ELR (cell line): Measurements from ENCODE around the gene EEF2K.
"Not testable (repeated sequence)": the region's sequence is repeated elsewhere in the genome, so short reads cannot be mapped to it uniquely, and the experiment has no call there.

Experiments used
- DNase-seq: peaks from one replicate; pipeline ENCODE4 v3.0.0-alpha.2; 2015; ENCODE audit warnings: low read depth

Gene EEF2K

GRCh38 chr16:22296225-22297113, 90.4 kb downstream of the EEF2K start:
- DNase-seq = peak; percentile 28

GRCh38 chr16:22297114-22297870, 91.2 kb downstream of the EEF2K start, which contains the start of gene POLR3E:
Gene POLR3E, plus strand, starts transcription at chr16:22297409. Its CDS starts 5,560 bp downstream, at chr16:22302969.
- DNase-seq = peak; percentile 95

DNA sequence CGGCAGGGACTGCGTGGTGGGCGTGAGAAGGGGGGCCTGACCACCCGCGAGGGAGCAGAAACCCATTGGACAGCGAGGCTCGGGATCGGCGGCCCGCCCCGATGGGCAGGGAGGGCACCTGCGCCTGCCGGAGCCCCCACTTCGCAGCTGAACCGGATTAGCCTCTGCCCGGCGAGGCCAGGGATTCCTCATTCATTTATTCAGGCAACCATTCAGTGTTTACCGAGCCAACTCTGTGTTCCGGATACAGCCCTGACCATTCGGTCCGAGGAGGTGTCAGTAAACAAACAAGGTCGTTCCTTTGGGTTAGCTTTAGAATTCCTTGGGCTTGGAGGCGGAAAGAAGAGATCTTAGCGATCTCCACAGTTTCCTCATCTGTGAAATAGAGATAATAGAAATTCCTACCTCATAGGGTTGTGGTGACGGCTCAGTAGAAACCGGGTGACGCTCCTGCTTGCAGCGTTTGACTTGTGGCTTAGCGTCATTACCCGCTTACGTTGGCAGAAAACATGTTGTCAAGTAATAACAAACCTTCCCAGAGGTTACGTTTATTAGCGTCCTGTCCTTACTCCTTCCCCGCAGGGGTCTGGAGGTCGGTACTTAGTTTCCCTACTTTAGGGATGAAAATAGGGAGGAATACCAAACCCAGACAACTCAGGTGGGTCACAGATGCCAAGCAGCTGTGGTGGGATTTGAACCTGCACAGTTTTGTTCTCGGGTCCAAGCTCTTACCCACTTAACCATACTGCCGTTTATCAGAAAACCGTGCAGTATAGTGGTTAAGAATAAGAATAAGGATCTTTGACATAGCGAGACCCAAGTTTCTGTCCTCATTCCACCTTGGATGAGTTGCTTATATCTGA, 92.0 kb downstream of the EEF2K start:
- peak; percentile 96 for DNase-seq

DNA sequence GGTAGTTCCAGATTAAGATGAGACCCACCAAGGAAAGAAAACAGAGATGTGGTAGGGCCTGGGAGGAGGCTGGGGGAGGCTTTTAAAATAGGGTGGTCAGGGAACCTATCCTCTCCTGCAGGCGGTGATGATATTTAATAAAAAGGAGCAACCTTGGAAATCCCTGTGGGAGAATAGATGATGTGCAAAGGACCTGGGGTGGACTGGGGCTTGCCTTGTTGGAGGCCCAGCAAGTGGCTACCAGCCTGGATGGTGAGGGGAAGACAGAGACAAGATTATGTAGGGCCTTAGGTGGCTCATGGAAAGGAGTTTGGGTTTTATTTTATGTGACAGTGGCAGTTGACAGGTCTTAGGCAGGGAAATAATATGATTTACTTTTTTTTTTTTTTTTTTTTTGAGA, 93.0 kb downstream of the EEF2K start:
- DNase-seq = no peak

DNA sequence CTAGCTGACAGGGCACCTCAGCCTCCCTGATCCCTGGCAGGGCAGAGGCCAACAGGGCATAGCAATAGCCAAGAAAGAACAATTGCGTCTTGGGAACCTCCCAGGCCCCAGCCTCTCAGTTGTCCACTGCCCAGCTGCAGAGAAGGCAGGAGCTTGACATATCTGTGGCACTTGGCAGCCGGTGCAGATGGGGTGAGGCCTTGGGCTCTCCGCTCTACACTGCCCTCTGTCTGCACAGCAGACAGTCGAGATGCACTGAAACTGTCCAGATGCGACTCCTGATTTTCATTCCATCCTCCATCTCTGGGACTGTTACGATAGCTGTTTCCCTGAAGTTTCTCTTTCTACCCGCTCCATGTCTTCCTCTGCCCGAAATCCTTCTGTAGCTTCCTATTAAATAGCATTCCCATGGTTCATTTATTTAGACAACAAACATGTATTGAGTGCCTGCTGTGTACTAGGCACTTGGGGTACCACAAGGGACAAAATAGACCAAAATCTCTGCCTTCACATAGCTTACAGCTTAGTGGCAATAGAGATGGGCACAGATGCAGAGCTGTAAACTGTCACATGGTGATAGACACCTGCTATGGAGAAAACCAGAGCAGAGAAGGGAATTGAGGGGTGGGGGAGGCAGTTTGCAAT, 94.5 kb downstream of the EEF2K start:
- DNase-seq = peak; percentile 55

DNA sequence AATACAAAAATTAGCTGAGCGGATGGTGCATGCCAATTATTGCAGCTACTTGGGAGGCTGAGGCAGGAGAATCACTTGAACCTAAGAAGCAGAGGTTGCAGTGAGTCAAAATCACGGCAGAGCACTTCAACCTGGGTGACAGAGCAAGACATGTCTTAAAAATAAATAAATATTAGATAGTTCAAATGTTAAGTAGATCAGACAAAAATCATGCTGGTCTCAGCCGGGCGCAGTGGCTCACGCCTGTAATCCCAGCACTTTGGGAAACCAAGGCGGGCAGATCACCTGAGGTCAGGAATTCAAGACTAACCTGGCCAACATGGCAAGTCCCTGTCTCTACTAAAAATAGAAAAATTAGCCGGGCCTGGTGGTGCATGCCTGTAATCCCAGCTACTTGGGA, 95.3 kb downstream of the EEF2K start:
- not testable (repeated sequence) for DNase-seq

GRCh38 chr16:22302776-22303363, 96.8 kb downstream of the EEF2K start:
- no peak for DNase-seq

- DNase-seq = no peak
Measured at GRCh38 chr16:22304411-22304810, 98.3 kb downstream of the EEF2K start.

- no peak for DNase-seq
Measured at GRCh38 chr16:22306788-22307187, 100.7 kb downstream of the EEF2K start.

GRCh38 chr16:22307838-22308237, 101.8 kb downstream of the EEF2K start:
- no peak for DNase-seq

GRCh38 chr16:22308824-22309520, 102.9 kb downstream of the EEF2K start:
- DNase-seq = no peak

- DNase-seq = no peak
Measured at GRCh38 chr16:22311520-22311919, 105.4 kb downstream of the EEF2K start.

GRCh38 chr16:22312897-22313781, 107.1 kb downstream of the EEF2K start:
- DNase-seq = no peak

GRCh38 chr16:22313876-22314470, 107.9 kb downstream of the EEF2K start:
- DNase-seq = no peak

DNA sequence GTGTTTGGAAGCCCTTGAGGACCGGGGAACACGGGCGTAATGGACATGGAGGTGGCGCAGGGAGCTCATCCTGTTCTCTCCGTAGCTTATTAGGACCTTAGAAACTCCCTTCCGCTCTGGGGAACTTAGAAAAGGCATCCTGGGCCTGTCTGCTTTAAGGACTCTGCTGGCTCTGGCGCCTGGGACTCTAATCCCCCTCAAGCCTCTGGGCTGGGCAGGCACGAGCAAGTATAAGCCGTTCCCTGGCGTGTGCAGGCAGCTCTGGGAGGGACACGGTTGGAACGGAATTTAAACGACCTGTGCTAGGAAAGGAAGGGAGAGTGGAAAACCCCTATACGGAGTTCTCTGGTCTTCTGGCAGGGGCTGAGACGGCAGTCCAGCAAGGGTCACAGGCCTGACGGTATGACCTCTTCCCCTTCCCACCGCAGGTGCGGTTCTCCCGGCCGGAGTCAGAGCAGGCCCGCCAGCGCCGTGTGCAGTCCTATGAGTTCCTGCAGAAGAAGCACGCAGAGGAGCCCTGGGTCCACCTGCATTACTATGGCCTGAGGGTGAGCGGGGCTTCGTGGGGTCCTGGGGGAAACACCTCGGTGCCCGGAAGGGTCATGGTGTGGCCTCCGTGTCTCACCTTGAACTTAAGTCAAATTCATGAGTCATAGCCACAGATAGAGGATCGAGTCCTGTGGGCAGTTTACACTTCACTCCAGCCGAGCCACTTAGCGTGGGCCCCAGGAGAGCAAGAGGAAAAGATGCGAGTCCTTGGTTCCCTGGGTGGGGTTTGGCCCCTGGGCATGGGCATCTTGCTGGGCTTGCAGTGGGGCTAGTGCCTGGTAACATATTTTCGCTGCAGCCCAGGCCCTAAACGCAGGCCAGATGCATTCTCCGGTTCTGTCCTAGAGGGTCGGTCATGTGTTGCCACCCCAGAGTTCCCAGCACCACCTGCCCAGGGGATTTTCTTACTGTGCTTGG, 108.9 kb downstream of the EEF2K start:
- no peak for DNase-seq

DNA sequence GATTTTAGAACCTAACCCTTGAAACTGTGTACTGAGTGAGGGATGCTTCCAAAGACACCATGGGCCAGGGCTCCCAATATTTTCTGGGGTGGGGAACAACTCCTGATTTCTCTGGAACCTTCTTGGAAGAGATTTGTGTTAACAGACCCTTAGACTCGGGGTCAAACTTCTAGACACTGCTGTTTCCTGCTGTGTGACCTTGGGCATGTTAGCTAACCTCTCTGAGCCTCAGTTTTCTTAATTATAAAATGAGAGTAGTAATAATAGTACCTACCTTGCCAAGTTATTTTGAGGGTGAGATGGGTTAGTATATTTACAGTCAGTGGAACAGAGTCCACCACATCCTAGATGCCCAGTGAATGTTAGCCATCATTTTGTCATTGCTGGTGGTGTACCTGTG, 109.9 kb downstream of the EEF2K start:
- no peak for DNase-seq

DNA sequence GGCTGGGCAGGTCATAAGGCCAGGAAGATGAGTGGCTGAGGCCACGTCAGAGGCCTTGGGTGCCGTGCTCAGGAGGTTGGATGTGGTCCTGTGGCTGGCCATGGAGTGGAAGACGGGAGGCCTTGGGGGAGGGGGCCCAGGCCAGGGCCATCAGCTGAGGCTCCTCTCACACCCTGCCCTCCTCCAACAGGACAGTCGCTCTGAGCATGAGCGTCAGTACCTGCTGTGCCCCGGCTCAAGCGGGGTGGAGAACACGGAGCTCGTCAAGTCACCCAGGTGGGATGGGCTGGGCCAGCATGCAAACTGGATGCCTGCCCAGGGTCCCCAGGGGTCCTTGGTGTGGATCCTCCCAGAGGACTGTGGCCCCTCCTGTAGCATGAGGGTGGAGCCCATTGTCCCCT, 110.3 kb downstream of the EEF2K start:
- no peak for DNase-seq

DNA sequence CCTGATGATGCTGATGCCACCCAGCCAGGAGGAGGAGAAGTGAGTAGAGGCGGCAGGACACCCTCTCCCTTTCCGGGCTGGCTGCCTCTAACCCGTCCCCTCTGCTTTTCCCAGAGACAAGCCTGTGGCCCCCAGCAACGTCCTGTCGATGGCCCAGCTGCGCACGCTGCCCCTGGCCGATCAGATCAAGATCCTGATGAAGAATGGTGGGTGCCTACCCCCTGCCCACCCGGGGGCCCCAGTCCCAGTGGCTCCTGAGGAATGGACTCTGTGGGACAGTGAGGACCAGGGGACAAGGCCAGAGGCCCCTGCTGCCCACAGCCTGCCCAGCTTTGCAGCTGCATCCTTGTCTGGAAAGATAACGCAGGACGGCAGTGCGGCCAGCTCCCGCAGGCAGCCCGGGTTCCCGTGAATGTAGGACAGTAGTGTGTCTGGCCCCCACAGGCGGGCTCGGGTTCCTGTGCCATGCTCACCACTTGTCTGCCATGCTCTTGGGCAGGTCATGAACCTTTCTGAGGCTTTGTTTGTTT, 111.0 kb downstream of the EEF2K start:
- DNase-seq = no peak
